MM.1S (cell line): Measurements from ENCODE around the gene FAP.

Source experiments
- DNase-seq: peaks from one replicate; pipeline ENCODE4 v3.0.0-alpha.2; 2015
- H2AFZ ChIP-seq: fragments of 300-600 bp; sonication (generic); 2 replicates; pipeline ENCODE4 v1.6.0; 2016; ENCODE audit warnings: antibody characterized with exemption, low read length
- H3F3A ChIP-seq: fragments of 300-600 bp; sonication (generic); 2 replicates; pipeline ENCODE4 v1.6.1; 2016; ENCODE audit warnings: mild to moderate bottlenecking, antibody characterized with exemption, low read length, moderate library complexity, mixed read lengths; ENCODE audit not compliant: insufficient read depth
- H3K27ac ChIP-seq: fragments of 300-600 bp; sonication (generic); 2 replicates; pipeline ENCODE4 v1.5.1; 2016; ENCODE audit warnings: mild to moderate bottlenecking, low read length
- H3K27me3 ChIP-seq: fragments of 300-600 bp; sonication (generic); replicated peaks from 2 replicates; pipeline ENCODE4 v1.6.0; 2016; ENCODE audit warnings: low read length; ENCODE audit not compliant: insufficient read depth
- H3K36me3 ChIP-seq: fragments of 300-600 bp; sonication (generic); replicated peaks from 2 replicates; pipeline ENCODE4 v1.6.1; 2016; ENCODE audit warnings: mild to moderate bottlenecking, low read length, mixed read lengths; ENCODE audit not compliant: insufficient read depth
- H3K4me1 ChIP-seq: fragments of 300-600 bp; sonication (generic); 2 replicates; pipeline ENCODE4 v1.6.1; 2016; ENCODE audit warnings: low read length, mixed read lengths
- H3K4me2 ChIP-seq: fragments of 300-600 bp; sonication (generic); 2 replicates; pipeline ENCODE4 v1.6.0; 2016; ENCODE audit warnings: low read depth, low read length
- H3K4me3 ChIP-seq: fragments of 300-600 bp; sonication (generic); 2 replicates; pipeline ENCODE4 v1.5.1; 2016; ENCODE audit warnings: low read length, mixed read lengths
- H3K79me2 ChIP-seq: fragments of 300-600 bp; sonication (generic); 2 replicates; pipeline ENCODE4 v1.6.1; 2016; ENCODE audit warnings: mixed run types, low read length, mixed read lengths
- H3K9ac ChIP-seq: fragments of 300-600 bp; sonication (generic); 2 replicates; pipeline ENCODE4 v1.6.1; 2016; ENCODE audit warnings: low read length, mixed read lengths
- H3K9me2 ChIP-seq: fragments of 300-600 bp; sonication (generic); replicated peaks from 2 replicates; pipeline ENCODE4 v1.6.1; 2016; ENCODE audit warnings: mild to moderate bottlenecking, low read length, mixed read lengths; ENCODE audit not compliant: insufficient read depth
- H3K9me3 ChIP-seq: fragments of 300-600 bp; sonication (generic); replicated peaks from 2 replicates; pipeline ENCODE4 v1.6.1; 2016; ENCODE audit warnings: mild to moderate bottlenecking, low read length, mixed read lengths; ENCODE audit not compliant: insufficient read depth
- H4K20me1 ChIP-seq: fragments of 300-600 bp; sonication (generic); 2 replicates; pipeline ENCODE4 v1.6.1; 2016; ENCODE audit warnings: mild to moderate bottlenecking, low read length, moderate library complexity, mixed read lengths; ENCODE audit not compliant: insufficient read depth
- CTCF ChIP-seq: fragments of 300-600 bp; sonication (generic); IDR thresholded peaks from 2 replicates; pipeline ENCODE4 v1.5.1; 2016; ENCODE audit warnings: antibody characterized with exemption, low read length, mixed read lengths
- EZH2 ChIP-seq: fragments of 300-600 bp; sonication (generic); optimal IDR thresholded peaks from 2 replicates; pipeline ENCODE3; 2017; ENCODE audit warnings: low read depth, mild to moderate bottlenecking, antibody characterized with exemption, low read length, mixed read lengths
- EZH2phosphoT487 ChIP-seq: fragments of 300-600 bp; sonication (generic); IDR thresholded peaks from 2 replicates; pipeline ENCODE4 v1.6.1; 2018; ENCODE audit warnings: antibody characterized with exemption, low read length

Gene FAP

GRCh38 chr2:162266460-162266760 is 23.2 kb upstream of the FAP start:
- H3K4me3 ChIP-seq = no peak overlapping the region
- no peak overlapping the region for H3K27ac ChIP-seq
- no peak for DNase-seq
- TF ChIP-seq CTCF = no peak
- no peak for TF ChIP-seq EZH2
- no peaks in the 10 kb centered on the region for H3K9me3 ChIP-seq
- no peaks in the 10 kb centered on the region for H3K9me2 ChIP-seq
- no peaks in the 10 kb centered on the region for H3K79me2 ChIP-seq
- no peaks in the 10 kb centered on the region for H3K36me3 ChIP-seq
- no peaks in the 10 kb centered on the region for H4K20me1 ChIP-seq
- H3K27me3 ChIP-seq = no peaks in the 10 kb centered on the region
- no peak overlapping the region for H3K4me2 ChIP-seq
- H3K4me1 ChIP-seq = peaks cover 7% of the 10 kb centered on the region
- H3F3A ChIP-seq = peaks cover 6% of the 10 kb centered on the region
- no peak overlapping the region for H2AFZ ChIP-seq
- H3K9ac ChIP-seq = no peak overlapping the region

DNA sequence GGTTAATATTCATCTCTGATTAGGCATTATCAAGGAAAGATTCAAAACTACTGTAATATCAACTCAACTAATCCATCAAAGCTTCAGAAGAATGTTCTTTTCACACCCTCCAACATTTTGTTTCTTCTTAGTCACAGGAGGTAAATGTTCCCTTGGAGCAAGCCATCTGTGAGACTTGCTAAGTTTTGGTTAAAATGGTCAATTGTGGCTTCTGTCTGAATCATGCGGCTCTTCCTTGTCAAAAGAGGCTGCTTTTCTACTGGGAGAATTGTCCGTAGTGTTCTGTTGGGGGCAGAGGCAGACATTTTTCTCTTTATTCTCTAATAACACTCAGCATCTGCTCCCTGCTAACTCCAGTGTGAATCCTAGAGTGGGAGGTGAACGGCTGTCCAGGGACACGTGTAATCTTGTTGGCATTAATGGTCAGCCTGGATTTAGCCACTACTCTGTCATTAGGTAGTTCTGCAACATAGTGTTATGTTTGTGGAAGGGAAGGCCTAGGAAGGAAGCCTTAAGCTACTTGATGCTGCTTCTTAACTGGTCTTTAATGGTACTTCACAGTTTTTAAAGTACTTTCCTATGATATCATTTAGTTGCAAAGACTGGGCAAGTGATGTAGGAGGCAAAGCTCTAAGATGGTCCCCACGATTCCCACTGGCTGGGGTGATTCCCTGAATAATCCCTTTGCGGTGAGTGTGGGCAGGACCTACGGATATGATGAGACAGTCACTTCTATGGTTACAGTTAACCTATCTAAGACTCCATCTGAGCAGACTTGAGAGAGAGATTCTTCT is 22.6 kb upstream of the FAP start:
- Histone ChIP-seq H3K9me2 (no peaks in the 10 kb centered on the region), H3K36me3 (no peaks in the 10 kb centered on the region), H4K20me1 (no peaks in the 10 kb centered on the region), H3K9ac (no peak overlapping the region), H3K4me1 (peaks cover 12% of the 10 kb centered on the region), H3K27me3 (no peaks in the 10 kb centered on the region), H3K4me3 (no peak overlapping the region), H3K27ac (no peak overlapping the region), H3K4me2 (no peak overlapping the region), H2AFZ (no peak overlapping the region), H3K79me2 (no peaks in the 10 kb centered on the region), H3F3A (peaks cover 12% of the 10 kb centered on the region), H3K9me3 (no peaks in the 10 kb centered on the region)
- TF ChIP-seq CTCF (no peak), EZH2phosphoT487 (no peak), EZH2 (no peak)
- no peak for DNase-seq

DNA sequence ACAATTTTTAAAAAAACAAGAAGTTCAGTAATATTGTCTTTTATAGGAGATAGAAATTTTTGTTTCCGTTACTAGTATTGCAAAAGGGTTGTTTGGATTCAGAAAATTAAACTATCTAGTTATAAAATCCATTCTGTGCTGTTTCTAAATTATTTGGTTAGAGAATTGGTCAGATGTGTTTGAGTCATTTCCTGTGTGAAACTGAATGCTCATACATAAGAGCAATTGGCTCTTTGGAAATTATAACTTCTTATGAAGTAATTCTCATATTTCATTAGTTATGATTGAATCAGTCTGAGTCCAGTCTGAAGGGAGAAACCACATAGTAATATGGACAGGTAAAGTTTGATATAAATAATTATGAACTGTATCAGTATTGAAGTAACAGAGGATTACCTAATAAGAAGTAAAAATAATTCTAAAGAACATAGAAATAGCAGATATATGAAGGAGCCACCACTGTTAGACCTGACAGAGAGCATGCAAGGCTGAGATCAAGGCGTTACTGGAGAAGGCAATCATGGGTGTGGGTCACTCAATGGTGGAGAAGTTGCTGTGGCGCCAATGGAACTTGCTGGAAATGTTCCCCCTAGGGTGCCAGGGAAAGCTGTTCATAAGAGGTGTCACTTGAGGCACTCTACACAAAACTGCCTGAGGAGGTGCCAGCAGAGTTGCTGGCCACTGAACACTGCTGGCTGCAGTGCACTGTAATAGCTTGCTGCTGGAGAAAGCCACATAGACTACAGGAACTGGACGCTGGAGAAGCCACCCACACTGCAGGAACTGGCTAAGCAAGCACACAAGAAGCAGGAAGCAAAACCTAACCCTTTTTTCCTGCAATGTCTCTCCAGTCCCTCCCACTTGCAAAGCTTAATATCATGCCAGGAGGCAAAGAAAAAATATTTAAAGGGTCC is 18.0 kb upstream of the FAP start:
- Histone ChIP-seq H3K36me3 (no peaks in the 10 kb centered on the region), H3K4me1 (peaks cover 20% of the 10 kb centered on the region), H3K79me2 (no peaks in the 10 kb centered on the region), H3K4me3 (no peak overlapping the region; the same call in 1 of the 2 replicates), H3K9me3 (no peaks in the 10 kb centered on the region), H3F3A (peaks cover 17% of the 10 kb centered on the region), H3K27me3 (no peaks in the 10 kb centered on the region), H4K20me1 (no peaks in the 10 kb centered on the region), H3K27ac (peak overlapping the region; percentile 58; the same call in 1 of the 2 replicates), H2AFZ (0 out of 2 replicates have a peak overlapping the region, but pooled peaks have one; percentile 14), H3K9ac (no peak overlapping the region), H3K4me2 (peak overlapping the region; percentile 42), H3K9me2 (no peaks in the 10 kb centered on the region)
- TF ChIP-seq EZH2 = no peak
- TF ChIP-seq CTCF = no peak
- TF ChIP-seq EZH2phosphoT487 = no peak
- DNase-seq = peak; percentile 64
